K562 (cell line): ENCODE data around the gene COL15A1. TPM values are rescaled to one million over a fixed set of nuclear protein-coding genes. Genes with fewer than 3 reads are reported as not detected.

Source experiments
- ATAC-seq: fragments of 200-7000 bp; cut with Tn5 transposase; 3 replicates; pipeline ENCODE4 v1.9.1; 2020; ENCODE audit warnings: moderate library complexity
- BruUV-seq: library from RNA; stranded (reverse); fragments of 400-500 nt; replicated peaks from 2 replicates; lab custom pipeline; 2021; lab: Mats Ljungman, UMichigan
- CTCF ChIA-PET: fragments of 300-600 bp; formaldehyde crosslinking; extraction: SDS; loops from one replicate; lab custom pipeline; 2021; ENCODE audit warnings: low intra/inter-chr PET ratio; lab: Yijun Ruan, JAX
- POLR2A ChIA-PET: fragments of 300-600, 350-650 bp; sonication (Branson Sonifier 250); formaldehyde crosslinking; extraction: SDS; loops from one replicate; lab custom pipeline; 2021; ENCODE audit warnings: antibody characterized with exemption, inconsistent platforms; lab: Yijun Ruan, JAX
- DNase-seq, 4 experiments: peaks; one replicate each; pipeline versions ENCODE4 v3.0.0 to v3.0.0-alpha.2; 2011 to 2018; ENCODE audit warnings: low spot score in 3 of 4, mixed read lengths in 3 of 4; ENCODE audit errors: extremely low read depth in 1 of 4
- FAIRE-seq: peaks from 2 replicates; lab custom pipeline; 2011; peaks lifted over from hg19 to GRCh38; lab: Jason Lieb, UNC
- H2AFZ ChIP-seq: 2 replicates; pipeline ENCODE4 v1.6.0; 2011; ENCODE audit warnings: low read depth, low read length, control low read depth, inconsistent platforms
- H3K27ac ChIP-seq: fragments of 200-600 bp; 3 replicates; pipeline ENCODE4 v1.8.0; 2011; ENCODE audit warnings: low read depth, mild to moderate bottlenecking, control low read depth, inconsistent platforms, low read length, moderate library complexity, mixed read lengths; ENCODE audit errors: extremely low read depth
- H3K27me3 ChIP-seq, 2 experiments: fragments of 300-600 bp in 1 of 2; 2 replicates in 1 of 2; 3 replicates in 1 of 2; pipeline versions ENCODE4 v1.6.0 to v1.8.0; 2011; ENCODE audit warnings: inconsistent platforms in 2 of 2, low read length in 2 of 2, mild to moderate bottlenecking in 1 of 2, mixed read lengths in 1 of 2, moderate library complexity in 1 of 2; ENCODE audit not compliant: control insufficient read depth in 2 of 2, insufficient read depth in 2 of 2
- H3K36me3 ChIP-seq: fragments of 300-600 bp; 3 replicates; pipeline ENCODE4 v1.8.0; 2011; ENCODE audit warnings: mild to moderate bottlenecking, low read length, inconsistent platforms; ENCODE audit not compliant: control insufficient read depth, insufficient read depth
- H3K4me1 ChIP-seq, 2 experiments: fragments of 200-600 bp in 1 of 2; replicated peaks in 1 of 2; 2 replicates in 1 of 2; 3 replicates in 1 of 2; pipeline versions ENCODE4 v1.5.1 to v1.8.0; 2011; ENCODE audit warnings: inconsistent platforms in 2 of 2, low read length in 2 of 2, mild to moderate bottlenecking in 1 of 2, mixed read lengths in 1 of 2, moderate library complexity in 1 of 2; ENCODE audit not compliant: control insufficient read depth in 2 of 2, insufficient read depth in 2 of 2
- H3K4me2 ChIP-seq: 2 replicates; pipeline ENCODE4 v1.6.1; 2011; ENCODE audit warnings: low read length, control low read depth, inconsistent platforms, mixed read lengths; ENCODE audit not compliant: insufficient read depth
- H3K4me3 ChIP-seq: fragments of 200-600 bp; sonication (generic), shearing (Covaris generic); 2 replicates; pipeline ENCODE4 v1.5.1; 2016; ENCODE audit warnings: control low read depth, inconsistent platforms
- H3K79me2 ChIP-seq: fragments of 200-600 bp; 3 replicates; pipeline ENCODE4 v1.8.0; 2011; ENCODE audit warnings: low read length, inconsistent platforms; ENCODE audit not compliant: control insufficient read depth, insufficient read depth
- H3K9ac ChIP-seq, 2 experiments: 2 replicates each; pipeline versions ENCODE4 v1.6.0 to v1.6.1; 2011; ENCODE audit warnings: low read depth in 2 of 2, low read length in 2 of 2, control low read depth in 1 of 2, inconsistent platforms in 1 of 2, mild to moderate bottlenecking in 1 of 2, mixed read lengths in 1 of 2; ENCODE audit not compliant: insufficient read depth in 1 of 2
- H3K9me1 ChIP-seq: one replicate; pipeline ENCODE4 v1.6.0; 2011; ENCODE audit warnings: inconsistent platforms, mild to moderate bottlenecking, low read length, moderate library complexity; ENCODE audit not compliant: control insufficient read depth, insufficient read depth
- H3K9me3 ChIP-seq: replicated peaks from 2 replicates; pipeline ENCODE4 v1.5.1; 2011; ENCODE audit warnings: low read depth, low read length, inconsistent platforms; ENCODE audit not compliant: control insufficient read depth, insufficient read depth
- H4K20me1 ChIP-seq: replicated peaks from 2 replicates; pipeline ENCODE4 v1.6.1; 2011; ENCODE audit warnings: low read length, inconsistent platforms, mixed read lengths; ENCODE audit not compliant: control insufficient read depth, insufficient read depth
- CREB5 ChIP-seq: fragments of 250-450 bp; sonication (Bioruptor Pico); IDR thresholded peaks from 2 replicates; pipeline ENCODE4 v1.5.0; 2020; ENCODE audit warnings: mild to moderate bottlenecking
- E2F8 ChIP-seq: fragments of 450-650 bp; IDR thresholded peaks from 2 replicates; pipeline ENCODE4 v1.7.1; 2018; ENCODE audit warnings: mild to moderate bottlenecking, low read depth; ENCODE audit not compliant: partially characterized antibody
- HOXB6 ChIP-seq: fragments of 250-450 bp; sonication (Bioruptor Pico); IDR thresholded peaks from 2 replicates; pipeline ENCODE4 v1.5.1; 2022; ENCODE audit warnings: mild to moderate bottlenecking, borderline replicate concordance
- LARP7 ChIP-seq: fragments of 450-650 bp; IDR thresholded peaks from 2 replicates; pipeline ENCODE4 v1.6.1; 2016
- NFIX ChIP-seq: fragments of 250-450 bp; sonication (Bioruptor Pico); IDR thresholded peaks from 2 replicates; pipeline ENCODE4 v1.4.0; 2020; ENCODE audit warnings: low read depth, mild to moderate bottlenecking, moderate library complexity
- NR2C1 ChIP-seq, 2 experiments: fragments of 450-650 bp; IDR thresholded peaks; 2 replicates each; pipeline ENCODE4 v1.6.1; 2017; ENCODE audit warnings: mild to moderate bottlenecking in 2 of 2, antibody characterized with exemption in 1 of 2, inconsistent platforms in 1 of 2, missing compliant biosample characterization in 1 of 2, missing genetic modification characterization in 1 of 2
- RBM14 ChIP-seq: fragments of 200-400 bp; formaldehyde crosslinking; IDR thresholded peaks from 2 replicates; pipeline ENCODE4 v1.6.1; 2018; ENCODE audit warnings: low read depth, mild to moderate bottlenecking, low read length, moderate library complexity, borderline replicate concordance; ENCODE audit not compliant: insufficient read depth
- SREBF1 ChIP-seq: fragments of 150-350 bp; IDR thresholded peaks from 2 replicates; pipeline ENCODE4 v1.6.1; 2014; ENCODE audit warnings: antibody characterized with exemption, low read depth, low read length, borderline replicate concordance
- THAP7 ChIP-seq: fragments of 250-450 bp; sonication (Bioruptor Pico); IDR thresholded peaks from 2 replicates; pipeline ENCODE4 v1.5.0; 2021
- THRAP3 ChIP-seq: fragments of 450-650 bp; IDR thresholded peaks from 2 replicates; pipeline ENCODE4 v1.6.1; 2016; ENCODE audit warnings: mild to moderate bottlenecking, inconsistent platforms, borderline replicate concordance
- ZBTB12 ChIP-seq: fragments of 250-450 bp; sonication (Bioruptor Pico); IDR thresholded peaks from 2 replicates; pipeline ENCODE4 v1.4.0; 2020
- ZNF655 ChIP-seq: fragments of 250-450 bp; sonication (Bioruptor Pico); IDR thresholded peaks from 2 replicates; pipeline ENCODE4 v1.5.0; 2021
- WGBS: fragments of 100-300 bp; shearing (Covaris generic); methylation state at CpG from one replicate; pipeline ENCODE4 v1.1.6; 2016; ENCODE audit warnings: low coverage, mixed read lengths; ENCODE audit not compliant: insufficient coverage; ENCODE audit errors: missing lambda C conversion rate; 5-methylcytosine and 5-hydroxymethylcytosine counted together
- in situ Hi-C: fragments of 300-500 bp; cut with MboI; formaldehyde crosslinking; loops from 4 replicates; pipeline ENCODE4 v1.15.0; 2018; ENCODE audit warnings: inconsistent platforms, mixed read lengths
- intact Hi-C: fragments of 100-400 bp; cut with micrococcal nuclease; formaldehyde crosslinking; loops from 2 replicates; pipeline ENCODE4 v1.14.2; 2022
- polyA plus RNA-seq, 8 experiments: library from polyadenylated mRNA; depleted of rRNA in 4 of 8; stranded (reverse) in 5 of 8; unstranded in 3 of 8; fragments of >200 nt; fragmentation: Nextera tagmentation in 2 of 8; fragmentation: Illumina TruSeq in 1 of 8; extraction: Ambion mirVana in 2 of 8; extraction: Trizol in 1 of 8; gene quantifications; 2 replicates each; pipeline versions ENCODE4 v1.2.1 to v1.2.3, GENCODE V29; 2011 to 2014; ENCODE audit warnings: inconsistent platforms in 1 of 8, missing spikeins in 1 of 8
- total RNA-seq, 7 experiments: library from RNA; depleted of rRNA in 6 of 7; stranded (reverse); fragments of >200 nt in 6 of 7; fragmentation: Illumina TruSeq in 2 of 7; extraction: Trizol in 2 of 7; gene quantifications; 2 replicates each; pipeline versions ENCODE4 v1.2.1 to v1.2.3, GENCODE V29; 2011 to 2021; ENCODE audit warnings: low replicate concordance in 1 of 7

COL15A1 gene
- total and polyA plus RNA-seq, 9 of the 15 experiments (the other 6 are each of a cell fraction or from before 2014, with no cell fraction given), result 0.46 to 5.1 (median 2.6) TPM

- Histone ChIP-seq H3K27ac (no peak overlapping the region; the same call in 2 of the 3 replicates), H3K36me3 (no peaks in the 10 kb centered on the region), H3K4me1 (peaks cover 51 to 77% of the 10 kb centered on the region in 2 experiments), H3K4me2 (no peak overlapping the region), H3K4me3 (no peak overlapping the region), H3K9me1 (no peaks in the 10 kb centered on the region), H2AFZ (no peak overlapping the region), H3K79me2 (no peaks in the 10 kb centered on the region), H4K20me1 (no peaks in the 10 kb centered on the region), H3K9me3 (no peaks in the 10 kb centered on the region), H3K9ac (no peak overlapping the region), H3K27me3 (no peaks in the 10 kb centered on the region)
- POLR2A ChIA-PET, result interaction anchor here (0.8 to 2.4 kb wide), 3 partner anchors 10 to 776 kb away, joined by 4 to 7 read pairs (median 5); no protein-coding TSS in a partner anchor
- BruUV-seq, result no TSS peak
- no peak for DNase-seq
- intact Hi-C loops (no loop called here), in situ Hi-C loops (no loop called here)
- ATAC-seq, result no peak
- CTCF ChIA-PET, result no interaction called here
- FAIRE-seq, result no peak
- 81% methylated on average over 5 of the region's 5 CpGs for WGBS
- no peak for TF ChIP-seq NR2C1 (IDR thresholded peaks at IDR 0.05)
- no peak for TF ChIP-seq NR2C1 (tag; IDR thresholded peaks at IDR 0.05)
- no peak for TF ChIP-seq E2F8
- no peak for TF ChIP-seq RBM14
- no peak for TF ChIP-seq SREBF1
- no peak for TF ChIP-seq ZNF655
- no peak for TF ChIP-seq NFIX (CRISPR knock-in tag)
- no peak for TF ChIP-seq THRAP3
- no peak for TF ChIP-seq CREB5 (CRISPR knock-in tag)
- no peak for TF ChIP-seq HOXB6 (CRISPR knock-in tag)
- TF ChIP-seq THAP7 (CRISPR knock-in tag), result no peak
- no peak for TF ChIP-seq LARP7
- no peak for TF ChIP-seq ZBTB12 (CRISPR knock-in tag)
Measured at GRCh38 chr9:98933185-98933584, 10.5 kb upstream of the COL15A1 start.
